ENCODE measurements around the gene ADGRD1.

DNA sequence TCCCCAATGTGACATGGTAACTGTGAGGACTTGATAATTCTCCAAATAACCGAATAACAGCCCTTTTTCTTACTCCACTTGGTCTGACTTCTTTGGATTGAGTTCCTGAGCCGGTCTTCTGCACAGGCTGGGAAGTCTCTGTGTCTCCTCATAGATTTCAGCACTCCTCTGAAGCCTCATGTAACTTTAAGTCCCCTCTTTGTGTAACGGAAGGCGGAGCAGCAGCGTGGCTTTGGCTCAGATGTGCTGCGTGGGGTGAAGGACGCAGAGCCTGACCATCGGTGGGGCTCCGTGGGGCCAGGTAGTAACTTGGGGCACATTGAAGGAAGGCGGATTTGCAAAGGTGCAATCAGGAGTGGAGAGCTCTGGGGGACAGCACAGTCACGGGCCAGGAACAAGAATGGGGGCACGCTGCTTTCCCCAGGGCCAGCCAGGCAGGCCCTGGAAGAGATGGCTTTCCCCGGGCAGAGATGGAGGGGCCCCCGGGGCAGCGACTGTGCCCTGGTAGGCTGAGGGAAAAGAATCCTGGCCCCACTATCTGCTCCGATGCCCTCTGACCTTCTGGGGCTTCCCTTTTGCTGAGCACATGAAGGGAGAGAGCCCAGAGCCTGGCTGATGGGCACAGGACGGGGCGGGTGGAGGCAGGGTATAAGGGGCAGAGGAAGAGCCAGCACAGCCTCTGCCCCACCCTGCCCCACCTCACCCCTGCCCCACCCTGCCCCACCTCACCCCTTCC lies 56.9 kb downstream of the ADGRD1 start:
- TF ChIP-seq, protein P1, sequence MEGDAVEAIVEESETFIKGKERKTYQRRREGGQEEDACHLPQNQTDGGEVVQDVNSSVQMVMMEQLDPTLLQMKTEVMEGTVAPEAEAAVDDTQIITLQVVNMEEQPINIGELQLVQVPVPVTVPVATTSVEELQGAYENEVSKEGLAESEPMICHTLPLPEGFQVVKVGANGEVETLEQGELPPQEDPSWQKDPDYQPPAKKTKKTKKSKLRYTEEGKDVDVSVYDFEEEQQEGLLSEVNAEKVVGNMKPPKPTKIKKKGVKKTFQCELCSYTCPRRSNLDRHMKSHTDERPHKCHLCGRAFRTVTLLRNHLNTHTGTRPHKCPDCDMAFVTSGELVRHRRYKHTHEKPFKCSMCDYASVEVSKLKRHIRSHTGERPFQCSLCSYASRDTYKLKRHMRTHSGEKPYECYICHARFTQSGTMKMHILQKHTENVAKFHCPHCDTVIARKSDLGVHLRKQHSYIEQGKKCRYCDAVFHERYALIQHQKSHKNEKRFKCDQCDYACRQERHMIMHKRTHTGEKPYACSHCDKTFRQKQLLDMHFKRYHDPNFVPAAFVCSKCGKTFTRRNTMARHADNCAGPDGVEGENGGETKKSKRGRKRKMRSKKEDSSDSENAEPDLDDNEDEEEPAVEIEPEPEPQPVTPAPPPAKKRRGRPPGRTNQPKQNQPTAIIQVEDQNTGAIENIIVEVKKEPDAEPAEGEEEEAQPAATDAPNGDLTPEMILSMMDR (IDR thresholded peaks at IDR 0.05): no peak
- TF ChIP-seq POLR2A (IDR thresholded peaks at IDR 0.05): no peak
- no peak for TF ChIP-seq POLR2AphosphoS5 (IDR thresholded peaks at IDR 0.05)
